ENCODE measurements around the gene ADAMTS4. TPM values are rescaled to one million over a fixed set of nuclear protein-coding genes. Genes with fewer than 3 reads are reported as not detected.

The ADAMTS4 gene
- total RNA-seq, 1 experiment from 2014 or later, result 9.1 TPM

DNA sequence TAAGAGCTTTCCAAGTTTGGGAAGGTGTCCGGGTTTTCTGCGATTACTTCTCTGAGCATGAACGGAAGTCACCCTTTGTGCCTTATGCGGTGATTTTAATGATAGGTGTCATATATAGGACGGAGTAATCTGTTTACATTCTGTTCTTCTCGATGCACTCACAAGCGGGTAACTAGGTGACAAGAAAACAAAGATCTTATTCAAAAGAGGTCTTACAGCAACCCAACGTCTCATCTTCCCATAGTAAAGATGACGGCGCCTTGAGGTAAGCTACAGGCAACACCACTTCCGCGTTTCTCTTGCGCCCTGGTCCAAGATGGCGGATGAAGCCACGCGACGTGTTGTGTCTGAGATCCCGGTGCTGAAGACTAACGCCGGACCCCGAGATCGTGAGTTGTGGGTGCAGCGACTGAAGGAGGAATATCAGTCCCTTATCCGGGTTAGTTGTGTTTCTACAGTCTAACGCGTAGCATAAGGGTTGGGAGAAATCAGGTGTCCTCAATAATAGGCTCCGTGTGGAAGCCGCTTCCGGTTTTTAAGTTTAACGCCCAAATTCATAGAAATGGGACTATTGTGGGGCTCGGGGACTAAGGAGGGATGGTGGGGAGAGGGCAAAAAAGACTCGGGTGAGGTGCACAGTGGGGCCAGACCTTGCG, 45.0 kb downstream of the ADAMTS4 start, which contains the start of gene UFC1:
UFC1 (plus strand) TSS at position 297 of the 656 bp plus-strand sequence; CDS start at position 317, 20 bp downstream.
- Mint-ChIP-seq H3K27me3 (ENCODE audit: low read depth) (no peaks in the 10 kb centered on the region), H3K4me1 (peaks cover 16% of the 10 kb centered on the region), H3K4me3 (peak within 1 kb of the TSS; percentile 99), H3K9me3 (no peaks in the 10 kb centered on the region), H3K27ac (peak within 1 kb of the TSS; percentile 100), H3K36me3 (peaks cover 7% of the 10 kb centered on the region)
- POLR2A ChIA-PET, result interaction anchor here (1.0 to 1.4 kb wide), 4 partner anchors 12 to 132 kb away, joined by 3 to 13 read pairs (median 6); partner anchors contain the start of genes B4GALT3, DEDD and PPOX
- CTCF ChIA-PET, result interaction anchor here (0.9 to 2.7 kb wide), 4 partner anchors 12 to 202 kb away, joined by 3 to 18 read pairs (median 4); partner anchors contain the start of genes DEDD, PPOX and USF1
- DNase-seq (ENCODE audit: low spot score), result peak; percentile 71
- TF ChIP-seq CREM (CRISPR knock-in tag; IDR thresholded peaks at IDR 0.05) (0 out of 2 replicates have a peak, but pooled peaks have one; percentile 59), SP1 (CRISPR knock-in tag; conservative IDR thresholded peaks at IDR 0.05) (no peak; the same call in none of the 2 replicates), RELA (CRISPR knock-in tag; IDR thresholded peaks at IDR 0.05; ENCODE audit: borderline replicate concordance) (no peak), GABPB1 (CRISPR knock-in tag; IDR thresholded peaks at IDR 0.05) (peak; percentile 80), NFATC4 (CRISPR knock-in tag; IDR thresholded peaks at IDR 0.05) (no peak), ETV6 (CRISPR knock-in tag; IDR thresholded peaks at IDR 0.05) (peak; percentile 86), FOXK1 (CRISPR knock-in tag; IDR thresholded peaks at IDR 0.05) (peak; percentile 80), NR1H2 (CRISPR knock-in tag; IDR thresholded peaks at IDR 0.05) (no peak)
- TF ChIP-seq, protein P1, sequence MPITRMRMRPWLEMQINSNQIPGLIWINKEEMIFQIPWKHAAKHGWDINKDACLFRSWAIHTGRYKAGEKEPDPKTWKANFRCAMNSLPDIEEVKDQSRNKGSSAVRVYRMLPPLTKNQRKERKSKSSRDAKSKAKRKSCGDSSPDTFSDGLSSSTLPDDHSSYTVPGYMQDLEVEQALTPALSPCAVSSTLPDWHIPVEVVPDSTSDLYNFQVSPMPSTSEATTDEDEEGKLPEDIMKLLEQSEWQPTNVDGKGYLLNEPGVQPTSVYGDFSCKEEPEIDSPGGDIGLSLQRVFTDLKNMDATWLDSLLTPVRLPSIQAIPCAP (CRISPR knock-in tag; IDR thresholded peaks at IDR 0.05), result peak; percentile 76
- TF ChIP-seq, protein P2, sequence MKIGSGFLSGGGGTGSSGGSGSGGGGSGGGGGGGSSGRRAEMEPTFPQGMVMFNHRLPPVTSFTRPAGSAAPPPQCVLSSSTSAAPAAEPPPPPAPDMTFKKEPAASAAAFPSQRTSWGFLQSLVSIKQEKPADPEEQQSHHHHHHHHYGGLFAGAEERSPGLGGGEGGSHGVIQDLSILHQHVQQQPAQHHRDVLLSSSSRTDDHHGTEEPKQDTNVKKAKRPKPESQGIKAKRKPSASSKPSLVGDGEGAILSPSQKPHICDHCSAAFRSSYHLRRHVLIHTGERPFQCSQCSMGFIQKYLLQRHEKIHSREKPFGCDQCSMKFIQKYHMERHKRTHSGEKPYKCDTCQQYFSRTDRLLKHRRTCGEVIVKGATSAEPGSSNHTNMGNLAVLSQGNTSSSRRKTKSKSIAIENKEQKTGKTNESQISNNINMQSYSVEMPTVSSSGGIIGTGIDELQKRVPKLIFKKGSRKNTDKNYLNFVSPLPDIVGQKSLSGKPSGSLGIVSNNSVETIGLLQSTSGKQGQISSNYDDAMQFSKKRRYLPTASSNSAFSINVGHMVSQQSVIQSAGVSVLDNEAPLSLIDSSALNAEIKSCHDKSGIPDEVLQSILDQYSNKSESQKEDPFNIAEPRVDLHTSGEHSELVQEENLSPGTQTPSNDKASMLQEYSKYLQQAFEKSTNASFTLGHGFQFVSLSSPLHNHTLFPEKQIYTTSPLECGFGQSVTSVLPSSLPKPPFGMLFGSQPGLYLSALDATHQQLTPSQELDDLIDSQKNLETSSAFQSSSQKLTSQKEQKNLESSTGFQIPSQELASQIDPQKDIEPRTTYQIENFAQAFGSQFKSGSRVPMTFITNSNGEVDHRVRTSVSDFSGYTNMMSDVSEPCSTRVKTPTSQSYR (CRISPR knock-in tag; IDR thresholded peaks at IDR 0.05), result 0 out of 2 replicates have a peak, but pooled peaks have one; percentile 31
- TF ChIP-seq, protein P3, sequence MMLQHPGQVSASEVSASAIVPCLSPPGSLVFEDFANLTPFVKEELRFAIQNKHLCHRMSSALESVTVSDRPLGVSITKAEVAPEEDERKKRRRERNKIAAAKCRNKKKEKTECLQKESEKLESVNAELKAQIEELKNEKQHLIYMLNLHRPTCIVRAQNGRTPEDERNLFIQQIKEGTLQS (CRISPR knock-in tag; conservative IDR thresholded peaks at IDR 0.05), result no peak
- TF ChIP-seq, protein P4, sequence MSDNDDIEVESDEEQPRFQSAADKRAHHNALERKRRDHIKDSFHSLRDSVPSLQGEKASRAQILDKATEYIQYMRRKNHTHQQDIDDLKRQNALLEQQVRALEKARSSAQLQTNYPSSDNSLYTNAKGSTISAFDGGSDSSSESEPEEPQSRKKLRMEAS (CRISPR knock-in tag; IDR thresholded peaks at IDR 0.05), result peak; percentile 74; the same call in 1 of the 2 replicates
- TF ChIP-seq, protein P5, sequence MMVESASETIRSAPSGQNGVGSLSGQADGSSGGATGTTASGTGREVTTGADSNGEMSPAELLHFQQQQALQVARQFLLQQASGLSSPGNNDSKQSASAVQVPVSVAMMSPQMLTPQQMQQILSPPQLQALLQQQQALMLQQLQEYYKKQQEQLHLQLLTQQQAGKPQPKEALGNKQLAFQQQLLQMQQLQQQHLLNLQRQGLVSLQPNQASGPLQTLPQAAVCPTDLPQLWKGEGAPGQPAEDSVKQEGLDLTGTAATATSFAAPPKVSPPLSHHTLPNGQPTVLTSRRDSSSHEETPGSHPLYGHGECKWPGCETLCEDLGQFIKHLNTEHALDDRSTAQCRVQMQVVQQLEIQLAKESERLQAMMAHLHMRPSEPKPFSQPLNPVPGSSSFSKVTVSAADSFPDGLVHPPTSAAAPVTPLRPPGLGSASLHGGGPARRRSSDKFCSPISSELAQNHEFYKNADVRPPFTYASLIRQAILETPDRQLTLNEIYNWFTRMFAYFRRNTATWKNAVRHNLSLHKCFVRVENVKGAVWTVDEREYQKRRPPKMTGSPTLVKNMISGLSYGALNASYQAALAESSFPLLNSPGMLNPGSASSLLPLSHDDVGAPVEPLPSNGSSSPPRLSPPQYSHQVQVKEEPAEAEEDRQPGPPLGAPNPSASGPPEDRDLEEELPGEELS (CRISPR knock-in tag; IDR thresholded peaks at IDR 0.05), result peak; percentile 59; the same call in 1 of the 2 replicates
- TF ChIP-seq, protein P6, sequence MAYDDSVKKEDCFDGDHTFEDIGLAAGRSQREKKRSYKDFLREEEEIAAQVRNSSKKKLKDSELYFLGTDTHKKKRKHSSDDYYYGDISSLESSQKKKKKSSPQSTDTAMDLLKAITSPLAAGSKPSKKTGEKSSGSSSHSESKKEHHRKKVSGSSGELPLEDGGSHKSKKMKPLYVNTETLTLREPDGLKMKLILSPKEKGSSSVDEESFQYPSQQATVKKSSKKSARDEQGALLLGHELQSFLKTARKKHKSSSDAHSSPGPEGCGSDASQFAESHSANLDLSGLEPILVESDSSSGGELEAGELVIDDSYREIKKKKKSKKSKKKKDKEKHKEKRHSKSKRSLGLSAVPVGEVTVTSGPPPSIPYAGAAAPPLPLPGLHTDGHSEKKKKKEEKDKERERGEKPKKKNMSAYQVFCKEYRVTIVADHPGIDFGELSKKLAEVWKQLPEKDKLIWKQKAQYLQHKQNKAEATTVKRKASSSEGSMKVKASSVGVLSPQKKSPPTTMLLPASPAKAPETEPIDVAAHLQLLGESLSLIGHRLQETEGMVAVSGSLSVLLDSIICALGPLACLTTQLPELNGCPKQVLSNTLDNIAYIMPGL (CRISPR knock-in tag; IDR thresholded peaks at IDR 0.05), result 0 out of 2 replicates have a peak, but pooled peaks have one; percentile 47
- TF ChIP-seq, protein P7, sequence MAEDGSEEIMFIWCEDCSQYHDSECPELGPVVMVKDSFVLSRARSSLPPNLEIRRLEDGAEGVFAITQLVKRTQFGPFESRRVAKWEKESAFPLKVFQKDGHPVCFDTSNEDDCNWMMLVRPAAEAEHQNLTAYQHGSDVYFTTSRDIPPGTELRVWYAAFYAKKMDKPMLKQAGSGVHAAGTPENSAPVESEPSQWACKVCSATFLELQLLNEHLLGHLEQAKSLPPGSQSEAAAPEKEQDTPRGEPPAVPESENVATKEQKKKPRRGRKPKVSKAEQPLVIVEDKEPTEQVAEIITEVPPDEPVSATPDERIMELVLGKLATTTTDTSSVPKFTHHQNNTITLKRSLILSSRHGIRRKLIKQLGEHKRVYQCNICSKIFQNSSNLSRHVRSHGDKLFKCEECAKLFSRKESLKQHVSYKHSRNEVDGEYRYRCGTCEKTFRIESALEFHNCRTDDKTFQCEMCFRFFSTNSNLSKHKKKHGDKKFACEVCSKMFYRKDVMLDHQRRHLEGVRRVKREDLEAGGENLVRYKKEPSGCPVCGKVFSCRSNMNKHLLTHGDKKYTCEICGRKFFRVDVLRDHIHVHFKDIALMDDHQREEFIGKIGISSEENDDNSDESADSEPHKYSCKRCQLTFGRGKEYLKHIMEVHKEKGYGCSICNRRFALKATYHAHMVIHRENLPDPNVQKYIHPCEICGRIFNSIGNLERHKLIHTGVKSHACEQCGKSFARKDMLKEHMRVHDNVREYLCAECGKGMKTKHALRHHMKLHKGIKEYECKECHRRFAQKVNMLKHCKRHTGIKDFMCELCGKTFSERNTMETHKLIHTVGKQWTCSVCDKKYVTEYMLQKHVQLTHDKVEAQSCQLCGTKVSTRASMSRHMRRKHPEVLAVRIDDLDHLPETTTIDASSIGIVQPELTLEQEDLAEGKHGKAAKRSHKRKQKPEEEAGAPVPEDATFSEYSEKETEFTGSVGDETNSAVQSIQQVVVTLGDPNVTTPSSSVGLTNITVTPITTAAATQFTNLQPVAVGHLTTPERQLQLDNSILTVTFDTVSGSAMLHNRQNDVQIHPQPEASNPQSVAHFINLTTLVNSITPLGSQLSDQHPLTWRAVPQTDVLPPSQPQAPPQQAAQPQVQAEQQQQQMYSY (CRISPR knock-in tag; IDR thresholded peaks at IDR 0.05), result peak; percentile 22; the same call in 1 of the 2 replicates
- peak; percentile 92 for ATAC-seq
